ENCODE results near the gene LAMTOR2. TPM values are rescaled to one million over a fixed set of nuclear protein-coding genes. Genes with fewer than 3 reads are reported as not detected.

LAMTOR2 gene
- total and polyA plus RNA-seq, 2 of the 8 experiments (the other 6 are each of a cell fraction or from before 2014, with no cell fraction given): 54.7 to 122 TPM

GRCh38 chr1:156052862-156053767 lies 1.5 kb upstream of the LAMTOR2 start (continued):
- TF ChIP-seq RNF2 (IDR thresholded peaks at IDR 0.05; ENCODE audit: borderline replicate concordance, low read depth, low read length, missing control alignments, poor library complexity, severe bottlenecking) (no peak), KDM4A (IDR thresholded peaks at IDR 0.05; ENCODE audit: low read depth, low read length, severe bottlenecking) (no peak), SP4 (IDR thresholded peaks at IDR 0.05; ENCODE audit: low read length) (no peak), YY1 (IDR thresholded peaks at IDR 0.05; ENCODE audit: low read depth, low read length) (no peak), KDM5A (IDR thresholded peaks at IDR 0.05; ENCODE audit: low read length) (no peak), CHD1 (IDR thresholded peaks at IDR 0.05; ENCODE audit: low read depth, low read length) (no peak), SAP30 (IDR thresholded peaks at IDR 0.05; ENCODE audit: insufficient read depth, insufficient replicate concordance, low read length) (peak; percentile 75), GABPA (IDR thresholded peaks at IDR 0.05; ENCODE audit: borderline replicate concordance, insufficient read depth, low read length) (no peak), FOSL1 (IDR thresholded peaks at IDR 0.05; ENCODE audit: insufficient read depth, low read depth, low read length) (no peak), POLR2AphosphoS5 (IDR thresholded peaks at IDR 0.05; ENCODE audit: low read depth, low read length) (no peak), SP2 (IDR thresholded peaks at IDR 0.05; ENCODE audit: low read length) (no peak), JUN (IDR thresholded peaks at IDR 0.05; ENCODE audit: low read depth, low read length) (no peak), TAF1 (IDR thresholded peaks at IDR 0.05; ENCODE audit: low read depth, low read length) (0 out of 2 replicates have a peak, but pooled peaks have one; percentile 16), PHF8 (conservative IDR thresholded peaks at IDR 0.05; ENCODE audit: low read depth, low read length) (0 out of 2 replicates have a peak, but pooled peaks have one; percentile 37), BRCA1 (IDR thresholded peaks at IDR 0.05; ENCODE audit: low read depth, low read length) (no peak), BACH1 (IDR thresholded peaks at IDR 0.05; ENCODE audit: low read length) (no peak)
